Left lung (tissue), 10 donors: Measurements from ENCODE around the gene TRIM3. TPM values are rescaled to one million over a fixed set of nuclear protein-coding genes. Genes with fewer than 3 reads are reported as not detected.

Experiments used
- ATAC-seq: fragments of 200-7000 bp; cut with Tn5 transposase; one replicate; pipeline ENCODE4 v1.9.1; 2020; ENCODE audit warnings: moderate library complexity
- DNase-seq, 4 donors: peaks; one replicate each; pipeline ENCODE4 v3.0.0-alpha.2; 2013 to 2020
- H3K27ac ChIP-seq, 2 donors: fragments of 200-600 bp; sonication (generic) in 1 of 2; one replicate each; pipeline versions ENCODE4 v1.5.0 to v1.8.0; 2020 to 2021
- H3K27me3 ChIP-seq, 2 donors: fragments of 200-600 bp; sonication (generic) in 1 of 2; one replicate each; pipeline versions ENCODE4 v1.5.0 to v1.8.0; 2020 to 2021
- H3K36me3 ChIP-seq, 2 donors: fragments of 200-600 bp; sonication (generic) in 1 of 2; one replicate each; pipeline versions ENCODE4 v1.5.0 to v1.8.0; 2020 to 2021
- H3K4me1 ChIP-seq, 2 donors: fragments of 200-600 bp; one replicate each; pipeline ENCODE4 v1.8.0; 2021
- H3K4me3 ChIP-seq, 2 donors: fragments of 200-600 bp; sonication (generic) in 1 of 2; one replicate each; pipeline versions ENCODE4 v1.5.0 to v1.8.0; 2020 to 2021; ENCODE audit warnings: mild to moderate bottlenecking in 1 of 2
- H3K9me3 ChIP-seq, 2 donors: fragments of 200-600 bp; sonication (generic) in 1 of 2; one replicate each; pipeline versions ENCODE4 v1.5.0 to v1.8.0; 2020 to 2021
- CTCF ChIP-seq, 2 donors: fragments of 200-600 bp; sonication (generic) in 1 of 2; IDR thresholded peaks; one replicate each; pipeline versions ENCODE4 v1.5.0 to v1.8.0; 2021; ENCODE audit warnings: antibody characterized with exemption in 2 of 2
- intact Hi-C, 2 donors: fragments of 100-400 bp; cut with DNase I; formaldehyde crosslinking; loops; one replicate each; pipeline versions ENCODE4 v1.11.2 to v1.14.2; 2022
- polyA plus RNA-seq, 6 donors: library from polyadenylated mRNA; unstranded; fragments of 120-200 nt; gene quantifications; one replicate each; pipeline ENCODE4 v1.2.1, GENCODE V29; 2013; ENCODE audit not compliant: insufficient read length in 6 of 6
- total RNA-seq, 2 donors: library from RNA; stranded (reverse); fragmentation: NEBNext Ultra II Directional; extraction: Animal tissue kit (Norgen Biotek cat#: 25700); gene quantifications; one replicate each; pipeline ENCODE4 v1.2.1, GENCODE V29; 2021
- donor health status: DM: no; HTN: yes; CAD: no.
- donor health status: DM: no; HTN: no; CAD: no.

TRIM3 gene
- total and polyA plus RNA-seq, 8 donors, result 20.6 to 35.5 (median 24.5) TPM

GRCh38 chr11:6459099-6459450, 14.7 kb downstream of the TRIM3 start:
- ATAC-seq (peak; percentile 7), DNase-seq (no peak)
- Histone ChIP-seq H3K4me3 (no peak overlapping the region), H3K4me1 (no peaks in the 10 kb centered on the region), H3K27ac (no peak overlapping the region), H3K9me3 (no peaks in the 10 kb centered on the region), H3K27me3 (no peaks in the 10 kb centered on the region), H3K36me3 (peaks cover 0 to 68% of the 10 kb centered on the region in 2 donors)
- intact Hi-C loops, result no loop called here
- TF ChIP-seq CTCF (IDR thresholded peaks at IDR 0.05), result no peak

GRCh38 chr11:6458352-6459098, 15.2 kb downstream of the TRIM3 start:
- H3K4me3 ChIP-seq, result no peak overlapping the region
- no peak for TF ChIP-seq CTCF (IDR thresholded peaks at IDR 0.05)
- peak in 1 of 4 donors; percentile 39 for DNase-seq
- intact Hi-C loops, result no loop called here
- peaks cover 0 to 68% of the 10 kb centered on the region in 2 donors for H3K36me3 ChIP-seq
- H3K27me3 ChIP-seq, result no peaks in the 10 kb centered on the region
- H3K9me3 ChIP-seq, result no peaks in the 10 kb centered on the region
- H3K4me1 ChIP-seq, result no peaks in the 10 kb centered on the region
- H3K27ac ChIP-seq, result no peak overlapping the region
- peak; percentile 85 for ATAC-seq

GRCh38 chr11:6457581-6458320, 16.0 kb downstream of the TRIM3 start:
- no peak for TF ChIP-seq CTCF (IDR thresholded peaks at IDR 0.05)
- no peak overlapping the region for H3K4me3 ChIP-seq

GRCh38 chr11:6456361-6457073, 17.2 kb downstream of the TRIM3 start:
- intact Hi-C loops, result no loop called here

More at GRCh38 chr11:6457581-6458320, 16.0 kb downstream of the TRIM3 start:
- intact Hi-C loops, result no loop called here
- Histone ChIP-seq H3K4me1 (no peaks in the 10 kb centered on the region), H3K9me3 (no peaks in the 10 kb centered on the region), H3K27me3 (no peaks in the 10 kb centered on the region), H3K27ac (no peak overlapping the region), H3K36me3 (peaks cover 0 to 69% of the 10 kb centered on the region in 2 donors)
- DNase-seq (peak in 1 of 4 donors; percentile 70), ATAC-seq (no peak)

More at GRCh38 chr11:6456361-6457073, 17.2 kb downstream of the TRIM3 start:
- no peaks in the 10 kb centered on the region for H3K27me3 ChIP-seq
- peaks cover 0 to 81% of the 10 kb centered on the region in 2 donors for H3K36me3 ChIP-seq
- no peak for ATAC-seq
- H3K27ac ChIP-seq, result no peak overlapping the region
- DNase-seq, result peak in 1 of 4 donors; percentile 82
- no peaks in the 10 kb centered on the region for H3K4me1 ChIP-seq
- H3K9me3 ChIP-seq, result no peaks in the 10 kb centered on the region
- H3K4me3 ChIP-seq, result no peak overlapping the region
- no peak for TF ChIP-seq CTCF (IDR thresholded peaks at IDR 0.05)
